Keratinocyte (primary cell): ENCODE measurements around the gene ENOSF1. TPM values are rescaled to one million over a fixed set of nuclear protein-coding genes. Genes with fewer than 3 reads are reported as not detected.
A peak's percentile ranks its signal among the peaks of the same experiment; 100 is the strongest.

Experiments
- DNase-seq: peaks from one replicate; pipeline ENCODE4 v3.0.0-alpha.2; 2011; ENCODE audit warnings: low read depth, missing footprints, low spot score
- FAIRE-seq: peaks from 2 replicates; lab custom pipeline; 2011; peaks lifted over from hg19 to GRCh38; lab: Jason Lieb, UNC
- H2AFZ ChIP-seq: 2 replicates; pipeline ENCODE4 v1.6.0; 2012; ENCODE audit warnings: low read length, control low read depth, inconsistent platforms; ENCODE audit not compliant: control insufficient read depth
- H3K27ac ChIP-seq: 2 replicates; pipeline ENCODE4 v1.5.1; 2011; ENCODE audit warnings: low read length; ENCODE audit not compliant: control insufficient read depth, insufficient read depth
- H3K27me3 ChIP-seq: 3 replicates; pipeline ENCODE4 v1.6.0; 2011; ENCODE audit warnings: low read length; ENCODE audit not compliant: control insufficient read depth, insufficient read depth; ENCODE audit errors: extremely low read depth
- H3K36me3 ChIP-seq, 2 experiments: 2 replicates in 1 of 2; 3 replicates in 1 of 2; pipeline ENCODE4 v1.5.1; 2011; ENCODE audit warnings: low read length in 2 of 2, mild to moderate bottlenecking in 1 of 2; ENCODE audit not compliant: control insufficient read depth in 2 of 2, insufficient read depth in 2 of 2; ENCODE audit errors: extremely low read depth in 1 of 2
- H3K4me1 ChIP-seq: 3 replicates; pipeline ENCODE4 v1.5.1; 2011; ENCODE audit warnings: low read length; ENCODE audit not compliant: control insufficient read depth, insufficient read depth; ENCODE audit errors: extremely low read depth
- H3K4me2 ChIP-seq: 3 replicates; pipeline ENCODE4 v1.6.0; 2011; ENCODE audit warnings: low read depth, low read length; ENCODE audit not compliant: control insufficient read depth, insufficient read depth; ENCODE audit errors: extremely low read depth
- H3K4me3 ChIP-seq, 3 experiments: fragments of 200-600 bp in 1 of 3; sonication (generic) in 1 of 3; 2 replicates in 2 of 3; 3 replicates in 1 of 3; pipeline ENCODE4 v1.5.1; 2011 to 2016; ENCODE audit warnings: low read length in 3 of 3, mild to moderate bottlenecking in 3 of 3, control low read depth in 2 of 3, inconsistent platforms in 1 of 3, low read depth in 1 of 3, mixed read lengths in 1 of 3, mixed run types in 1 of 3, moderate library complexity in 1 of 3; ENCODE audit not compliant: control insufficient read depth in 2 of 3, insufficient read depth in 2 of 3; ENCODE audit errors: extremely low read depth in 1 of 3
- H3K79me2 ChIP-seq: 2 replicates; pipeline ENCODE4 v1.6.0; 2012; ENCODE audit warnings: low read length; ENCODE audit not compliant: control insufficient read depth, insufficient read depth
- H3K9ac ChIP-seq: 3 replicates; pipeline ENCODE4 v1.6.0; 2011; ENCODE audit warnings: low read length; ENCODE audit not compliant: control insufficient read depth, insufficient read depth; ENCODE audit errors: extremely low read depth
- H3K9me1 ChIP-seq: 3 replicates; pipeline ENCODE4 v1.6.0; 2011; ENCODE audit warnings: low read length; ENCODE audit not compliant: control insufficient read depth, insufficient read depth; ENCODE audit errors: extremely low read depth
- H3K9me3 ChIP-seq: 2 replicates; pipeline ENCODE4 v1.5.1; 2012; ENCODE audit warnings: low read depth, low read length; ENCODE audit not compliant: control insufficient read depth
- H4K20me1 ChIP-seq: 3 replicates; pipeline ENCODE4 v1.6.0; 2011; ENCODE audit warnings: low read length; ENCODE audit not compliant: control insufficient read depth, insufficient read depth; ENCODE audit errors: extremely low read depth
- EZH2 ChIP-seq: IDR thresholded peaks from one replicate; pipeline ENCODE4 v1.6.1; 2012; ENCODE audit warnings: inconsistent platforms, mild to moderate bottlenecking, low read length, moderate library complexity
- dilution Hi-C: fragments of 300-500 bp; cut with MboI; formaldehyde crosslinking; loops from one replicate; pipeline ENCODE4 v1.7.0; 2020; ENCODE audit warnings: low sequenced_read_pairs; ENCODE audit not compliant: extremely low pct_ligation_motif_present
- polyA plus RNA-seq, 5 experiments: library from polyadenylated mRNA; depleted of rRNA in 3 of 5; stranded (reverse) in 3 of 5; stranded (forward) in 1 of 5; unstranded in 1 of 5; fragments of >200 nt; gene quantifications; 1 replicate in 1 of 5; 2 replicates in 3 of 5; 3 replicates in 1 of 5; pipeline versions ENCODE4 v1.2.1 to v1.2.3, GENCODE V29; 2011 to 2012; ENCODE audit warnings: missing spikeins in 2 of 5, low read depth in 1 of 5, low replicate concordance in 1 of 5
- TF ChIP-seq, protein P1 (sequence below), 3 experiments: IDR thresholded peaks in 1 of 3; conservative IDR thresholded peaks in 1 of 3; optimal IDR thresholded peaks in 1 of 3; 2 replicates in 2 of 3; 3 replicates in 1 of 3; pipeline versions ENCODE3 to v1.5.1; 2011; ENCODE audit warnings: low read length in 3 of 3, mild to moderate bottlenecking in 3 of 3, moderate library complexity in 2 of 3, control low read depth in 1 of 3, inconsistent platforms in 1 of 3; ENCODE audit not compliant: insufficient read depth in 2 of 3; ENCODE audit errors: extremely low read depth in 1 of 3

Gene ENOSF1
- polyA plus RNA-seq, 1 donor (not counting 4 experiments of a cell fraction or from before 2014, with no cell fraction given) = 27.6 TPM

DNA sequence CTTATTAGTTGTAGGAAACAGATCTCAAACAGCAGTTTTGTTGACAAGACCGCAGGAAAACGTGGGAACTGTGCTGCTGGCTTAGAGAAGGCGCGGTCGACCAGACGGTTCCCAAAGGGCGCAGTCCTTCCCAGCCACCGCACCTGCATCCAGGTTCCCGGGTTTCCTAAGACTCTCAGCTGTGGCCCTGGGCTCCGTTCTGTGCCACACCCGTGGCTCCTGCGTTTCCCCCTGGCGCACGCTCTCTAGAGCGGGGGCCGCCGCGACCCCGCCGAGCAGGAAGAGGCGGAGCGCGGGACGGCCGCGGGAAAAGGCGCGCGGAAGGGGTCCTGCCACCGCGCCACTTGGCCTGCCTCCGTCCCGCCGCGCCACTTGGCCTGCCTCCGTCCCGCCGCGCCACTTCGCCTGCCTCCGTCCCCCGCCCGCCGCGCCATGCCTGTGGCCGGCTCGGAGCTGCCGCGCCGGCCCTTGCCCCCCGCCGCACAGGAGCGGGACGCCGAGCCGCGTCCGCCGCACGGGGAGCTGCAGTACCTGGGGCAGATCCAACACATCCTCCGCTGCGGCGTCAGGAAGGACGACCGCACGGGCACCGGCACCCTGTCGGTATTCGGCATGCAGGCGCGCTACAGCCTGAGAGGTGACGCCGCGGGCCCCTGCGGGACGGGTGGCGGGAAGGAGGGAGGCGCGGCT, 55.0 kb downstream of the ENOSF1 start, which contains the start of gene TYMS:
Gene TYMS, plus strand, starts transcription at position 343 of the 690 bp plus-strand sequence. Its CDS starts 90 bp downstream, at position 433.
- Histone ChIP-seq H3K36me3 (peaks cover 0 to 18% of the 10 kb centered on the region in 2 experiments), H3K4me3 (peak within 1 kb of the TSS; percentile 74 to 84 (median 82)), H3K9me1 (no peaks in the 10 kb centered on the region), H4K20me1 (no peaks in the 10 kb centered on the region), H3K4me2 (peak within 1 kb of the TSS; percentile 79), H3K9me3 (no peaks in the 10 kb centered on the region), H3K79me2 (peaks cover 37% of the 10 kb centered on the region), H3K27me3 (no peaks in the 10 kb centered on the region), H3K9ac (peak within 1 kb of the TSS; percentile 75), H3K27ac (peak within 1 kb of the TSS; percentile 54), H3K4me1 (peaks cover 3% of the 10 kb centered on the region), H2AFZ (peak within 1 kb of the TSS; percentile 87)
- DNase-seq (no peak), FAIRE-seq (no peak)
- TF ChIP-seq, protein P1, sequence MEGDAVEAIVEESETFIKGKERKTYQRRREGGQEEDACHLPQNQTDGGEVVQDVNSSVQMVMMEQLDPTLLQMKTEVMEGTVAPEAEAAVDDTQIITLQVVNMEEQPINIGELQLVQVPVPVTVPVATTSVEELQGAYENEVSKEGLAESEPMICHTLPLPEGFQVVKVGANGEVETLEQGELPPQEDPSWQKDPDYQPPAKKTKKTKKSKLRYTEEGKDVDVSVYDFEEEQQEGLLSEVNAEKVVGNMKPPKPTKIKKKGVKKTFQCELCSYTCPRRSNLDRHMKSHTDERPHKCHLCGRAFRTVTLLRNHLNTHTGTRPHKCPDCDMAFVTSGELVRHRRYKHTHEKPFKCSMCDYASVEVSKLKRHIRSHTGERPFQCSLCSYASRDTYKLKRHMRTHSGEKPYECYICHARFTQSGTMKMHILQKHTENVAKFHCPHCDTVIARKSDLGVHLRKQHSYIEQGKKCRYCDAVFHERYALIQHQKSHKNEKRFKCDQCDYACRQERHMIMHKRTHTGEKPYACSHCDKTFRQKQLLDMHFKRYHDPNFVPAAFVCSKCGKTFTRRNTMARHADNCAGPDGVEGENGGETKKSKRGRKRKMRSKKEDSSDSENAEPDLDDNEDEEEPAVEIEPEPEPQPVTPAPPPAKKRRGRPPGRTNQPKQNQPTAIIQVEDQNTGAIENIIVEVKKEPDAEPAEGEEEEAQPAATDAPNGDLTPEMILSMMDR (optimal IDR thresholded peaks at IDR 0.05 in 1 of 3, IDR thresholded peaks at IDR 0.05 in 1 of 3, conservative IDR thresholded peaks at IDR 0.05 in 1 of 3; ENCODE audit: extremely low read depth in 1 of 3, insufficient read depth in 2 of 3, low read length in 3 of 3) = peak in 2 of 3 experiments; percentile 19 to 27
- TF ChIP-seq EZH2 = no peak
- dilution Hi-C loops = no loop called here

DNA sequence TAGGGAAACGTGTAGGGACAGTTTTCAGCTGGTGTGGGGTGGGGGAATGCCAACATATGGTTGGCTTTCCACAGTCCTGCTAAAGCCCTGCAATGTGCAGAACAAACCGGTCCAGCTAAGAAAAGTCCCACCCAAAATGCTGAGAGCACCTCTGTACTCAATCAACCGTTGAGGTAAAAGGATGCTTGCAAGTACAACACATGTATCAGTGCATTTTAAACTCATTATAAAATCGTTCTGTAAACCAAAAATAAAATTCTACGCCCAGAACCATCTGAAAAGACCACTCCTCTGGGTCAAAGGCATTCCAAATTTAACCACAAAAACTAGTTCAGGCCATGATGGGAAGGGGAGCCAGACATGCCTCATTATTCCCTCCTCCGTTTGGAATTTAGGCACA, 57.0 kb downstream of the ENOSF1 start:
- Histone ChIP-seq H3K36me3 (peaks cover 0 to 8% of the 10 kb centered on the region in 2 experiments), H3K27me3 (no peaks in the 10 kb centered on the region), H3K9ac (no peak overlapping the region), H3K9me3 (no peaks in the 10 kb centered on the region), H2AFZ (no peak overlapping the region), H3K27ac (no peak overlapping the region), H3K4me2 (no peak overlapping the region), H4K20me1 (no peaks in the 10 kb centered on the region), H3K9me1 (no peaks in the 10 kb centered on the region), H3K4me3 (no peak overlapping the region), H3K4me1 (peaks cover 3% of the 10 kb centered on the region), H3K79me2 (peaks cover 22% of the 10 kb centered on the region)
- FAIRE-seq (no peak), DNase-seq (no peak)
- TF ChIP-seq, protein P1 (optimal IDR thresholded peaks at IDR 0.05 in 1 of 3, IDR thresholded peaks at IDR 0.05 in 1 of 3, conservative IDR thresholded peaks at IDR 0.05 in 1 of 3; ENCODE audit: extremely low read depth in 1 of 3, insufficient read depth in 2 of 3, low read length in 3 of 3) = no peak
- TF ChIP-seq EZH2 = no peak
- dilution Hi-C loops = no loop called here
